Fibroblast of villous mesenchyme (primary cell): ENCODE data around the gene NTMT1. TPM values are rescaled to one million over a fixed set of nuclear protein-coding genes. Genes with fewer than 3 reads are reported as not detected.

Source experiments
- DNase-seq: peaks from one replicate; pipeline ENCODE4 v3.0.0-alpha.2; 2010; ENCODE audit warnings: low read depth
- H3K4me3 ChIP-seq: 2 replicates; pipeline ENCODE4 v1.5.1; 2011; ENCODE audit warnings: low read depth, mild to moderate bottlenecking, low read length
- CTCF ChIP-seq: IDR thresholded peaks from 2 replicates; pipeline ENCODE4 v1.5.1; 2012; ENCODE audit warnings: low read depth, mild to moderate bottlenecking, low read length; ENCODE audit not compliant: insufficient read depth
- total RNA-seq: library from RNA; depleted of rRNA; stranded (reverse); fragments of >200 nt; gene quantifications from 2 replicates; pipeline ENCODE4 v1.2.3, GENCODE V29; 2012

Gene NTMT1
- total RNA-seq, 1 donor: 36.3 TPM

- no peak for DNase-seq
- no peak overlapping the region for H3K4me3 ChIP-seq
- no peak for TF ChIP-seq CTCF
These were observed 47.6 kb downstream of the NTMT1 start for GRCh38 chr9:129673602-129674001.

GRCh38 chr9:129674229-129674628 is 48.3 kb downstream of the NTMT1 start:
- no peak for TF ChIP-seq CTCF
- no peak for DNase-seq
- no peak overlapping the region for H3K4me3 ChIP-seq

GRCh38 chr9:129675620-129676019 is 49.7 kb downstream of the NTMT1 start:
- no peak for TF ChIP-seq CTCF
- DNase-seq: no peak
- no peak overlapping the region for H3K4me3 ChIP-seq

GRCh38 chr9:129676287-129676686 is 50.3 kb downstream of the NTMT1 start:
- TF ChIP-seq CTCF: no peak
- no peak overlapping the region for H3K4me3 ChIP-seq
- DNase-seq: no peak

- DNase-seq: no peak
- H3K4me3 ChIP-seq: no peak overlapping the region
- no peak for TF ChIP-seq CTCF
These were observed 51.0 kb downstream of the NTMT1 start for GRCh38 chr9:129676975-129677374.

GRCh38 chr9:129677456-129677855 is 51.5 kb downstream of the NTMT1 start:
- no peak overlapping the region for H3K4me3 ChIP-seq
- no peak for TF ChIP-seq CTCF
- no peak for DNase-seq

GRCh38 chr9:129678844-129679243 is 52.9 kb downstream of the NTMT1 start:
- no peak for TF ChIP-seq CTCF
- no peak for DNase-seq

More at GRCh38 chr9:129678844-129679243, 52.9 kb downstream of the NTMT1 start:
- H3K4me3 ChIP-seq: no peak overlapping the region
